Measurements from ENCODE around the gene LYL1.

LYL1 gene

GRCh38 chr19:13095934-13096927 lies 6.4 kb downstream of the LYL1 start:
- peak overlapping the region; percentile 99 for H3K27ac ChIP-seq (replicated peaks)
- no peak for TF ChIP-seq GABPA (IDR thresholded peaks at IDR 0.05; ENCODE audit: low read depth)
- TF ChIP-seq POLR2AphosphoS5 (IDR thresholded peaks at IDR 0.05; ENCODE audit: low read depth): peak; percentile 85
- peak; percentile 1 for TF ChIP-seq CTCF (IDR thresholded peaks at IDR 0.05; ENCODE audit: insufficient read depth, low read length)
- TF ChIP-seq REST (IDR thresholded peaks at IDR 0.05; ENCODE audit: insufficient replicate concordance, low read depth): peak; percentile 0
- DNase-seq (ENCODE audit: low read depth in 1 of 2, low spot score in 1 of 2): peak in 1 of 2 experiments; percentile 83
- peak overlapping the region; percentile 40 for H3K4me3 ChIP-seq (replicated peaks; ENCODE audit: insufficient read depth, low read length)
- no peaks in the 10 kb centered on the region for H3K27me3 ChIP-seq (ENCODE audit: insufficient read depth, poor library complexity, severe bottlenecking)

- peak overlapping the region; percentile 99 for H3K27ac ChIP-seq (replicated peaks)
Observed at GRCh38 chr19:13095393-13095784, 7.3 kb downstream of the LYL1 start.

More at GRCh38 chr19:13095393-13095784, 7.3 kb downstream of the LYL1 start:
- DNase-seq (ENCODE audit: low read depth in 1 of 2, low spot score in 1 of 2): peak in 1 of 2 experiments; percentile 55
- Histone ChIP-seq H3K4me3 (replicated peaks; ENCODE audit: insufficient read depth, low read length) (peak overlapping the region; percentile 40), H3K27me3 (ENCODE audit: insufficient read depth, poor library complexity, severe bottlenecking) (no peaks in the 10 kb centered on the region)
- no peak for TF ChIP-seq GABPA (IDR thresholded peaks at IDR 0.05; ENCODE audit: low read depth)
- TF ChIP-seq REST (IDR thresholded peaks at IDR 0.05; ENCODE audit: insufficient replicate concordance, low read depth): no peak
- no peak for TF ChIP-seq SPI1 (IDR thresholded peaks at IDR 0.05; ENCODE audit: borderline replicate concordance, low read depth)
- no peak for TF ChIP-seq CTCF (IDR thresholded peaks at IDR 0.05; ENCODE audit: insufficient read depth, low read length)
- no peak; the same call in 1 of the 2 replicates for TF ChIP-seq POLR2AphosphoS5 (IDR thresholded peaks at IDR 0.05; ENCODE audit: low read depth)

All from HL-60 (cell line).